ENCODE results near the gene PRDM15. TPM values are rescaled to one million over a fixed set of nuclear protein-coding genes. Genes with fewer than 3 reads are reported as not detected.
A peak's percentile ranks its signal among the peaks of the same experiment; 100 is the strongest.

PRDM15 gene
- total RNA-seq: 10 to 100 TPM in 2 of 4 donors, 1 to 10 TPM in 2; 6.4 to 88.4 (median 21.1) TPM

GRCh38 chr21:41879190-41879998 is at the start of gene PRDM15:
Gene PRDM15, minus strand, starts transcription at chr21:41879344. Its CDS starts 18,981 bp downstream, at chr21:41860363.
- H3K27ac ChIP-seq: peak within 1 kb of the TSS; percentile 78 to 84 (median 84)
- intact Hi-C loops (cut with DNase I; ENCODE audit: low total_unique reads): no loop called here
- WGBS, 2 donors (ENCODE audit: low coverage in 1 of 2): 5% methylated on average over 36 of the region's 89 CpGs; no CpG with 5 or more reads in 1 of the 2 donors
- no peaks in the 10 kb centered on the region for H3K36me3 ChIP-seq
- TF ChIP-seq, protein P1, sequence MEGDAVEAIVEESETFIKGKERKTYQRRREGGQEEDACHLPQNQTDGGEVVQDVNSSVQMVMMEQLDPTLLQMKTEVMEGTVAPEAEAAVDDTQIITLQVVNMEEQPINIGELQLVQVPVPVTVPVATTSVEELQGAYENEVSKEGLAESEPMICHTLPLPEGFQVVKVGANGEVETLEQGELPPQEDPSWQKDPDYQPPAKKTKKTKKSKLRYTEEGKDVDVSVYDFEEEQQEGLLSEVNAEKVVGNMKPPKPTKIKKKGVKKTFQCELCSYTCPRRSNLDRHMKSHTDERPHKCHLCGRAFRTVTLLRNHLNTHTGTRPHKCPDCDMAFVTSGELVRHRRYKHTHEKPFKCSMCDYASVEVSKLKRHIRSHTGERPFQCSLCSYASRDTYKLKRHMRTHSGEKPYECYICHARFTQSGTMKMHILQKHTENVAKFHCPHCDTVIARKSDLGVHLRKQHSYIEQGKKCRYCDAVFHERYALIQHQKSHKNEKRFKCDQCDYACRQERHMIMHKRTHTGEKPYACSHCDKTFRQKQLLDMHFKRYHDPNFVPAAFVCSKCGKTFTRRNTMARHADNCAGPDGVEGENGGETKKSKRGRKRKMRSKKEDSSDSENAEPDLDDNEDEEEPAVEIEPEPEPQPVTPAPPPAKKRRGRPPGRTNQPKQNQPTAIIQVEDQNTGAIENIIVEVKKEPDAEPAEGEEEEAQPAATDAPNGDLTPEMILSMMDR (IDR thresholded peaks at IDR 0.05): no peak
- TF ChIP-seq EP300 (IDR thresholded peaks at IDR 0.05; ENCODE audit: low read depth) (no peak), POLR2A (IDR thresholded peaks at IDR 0.05) (no peak), POLR2AphosphoS5 (IDR thresholded peaks at IDR 0.05) (no peak)
- peaks cover 4 to 18% (median 12%) of the 10 kb centered on the region in 4 donors for H3K4me1 ChIP-seq
- peak within 1 kb of the TSS; percentile 57 to 79 (median 66) for H3K4me3 ChIP-seq
- no peaks in the 10 kb centered on the region for H3K9me3 ChIP-seq
- peak; percentile 87 for DNase-seq
- in situ Hi-C loops (cut with MboI; ENCODE audit: low pct_ligation_motif_present in 1 of 4, low pct_unique_long_range_greater_than_20kb in 1 of 4, low sequenced_read_pairs in 3 of 4): no loop called here
- no peaks in the 10 kb centered on the region for H3K27me3 ChIP-seq

DNA sequence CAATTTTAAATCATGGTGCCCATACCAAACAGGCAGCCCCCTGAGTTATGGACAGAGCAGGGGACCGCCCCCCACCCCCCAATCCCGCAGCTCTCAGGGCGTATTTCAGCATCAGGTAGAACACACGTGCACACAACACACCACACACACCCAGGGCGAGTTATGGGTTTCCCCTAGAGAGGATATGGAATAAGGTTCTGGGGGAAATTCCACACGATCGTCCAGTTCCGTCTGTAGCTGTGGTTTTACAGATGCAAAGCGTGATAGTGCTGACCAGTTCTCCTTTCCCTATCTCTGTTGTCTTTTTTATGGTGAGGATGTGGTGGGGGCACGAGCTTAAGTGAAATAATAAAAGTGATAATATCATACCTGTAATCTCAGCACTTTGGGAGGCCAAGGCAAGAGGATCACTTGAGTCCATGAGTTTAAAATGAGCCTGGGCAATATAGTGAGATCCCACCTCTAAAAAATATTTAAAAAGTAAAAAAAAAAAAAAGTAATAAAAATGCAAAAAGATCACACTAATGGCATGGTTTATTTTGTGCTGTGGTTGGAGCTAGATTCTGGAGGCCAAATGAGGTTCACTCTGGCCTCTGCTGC is 49.6 kb upstream of the PRDM15 start:
- H3K36me3 ChIP-seq: no peaks in the 10 kb centered on the region
- TF ChIP-seq POLR2A (IDR thresholded peaks at IDR 0.05): no peak
- TF ChIP-seq, protein P1 (IDR thresholded peaks at IDR 0.05): no peak
- TF ChIP-seq POLR2AphosphoS5 (IDR thresholded peaks at IDR 0.05): no peak
- TF ChIP-seq EP300 (IDR thresholded peaks at IDR 0.05; ENCODE audit: low read depth): no peak
- H3K4me1 ChIP-seq: peaks cover 7 to 50% (median 34%) of the 10 kb centered on the region in 4 donors
- no peak overlapping the region for H3K4me3 ChIP-seq
- H3K27me3 ChIP-seq: no peaks in the 10 kb centered on the region
- in situ Hi-C loops (cut with MboI; ENCODE audit: low pct_ligation_motif_present in 1 of 4, low pct_unique_long_range_greater_than_20kb in 1 of 4, low sequenced_read_pairs in 3 of 4) (loop anchor here in 1 of 4 donors (25.0 kb wide), 1 partner anchor 184 kb away; no protein-coding TSS in a partner anchor), intact Hi-C loops (cut with DNase I; ENCODE audit: low total_unique reads) (no loop called here)
- H3K9me3 ChIP-seq: no peaks in the 10 kb centered on the region
- 71 to 74% methylated on average over 7 to 10 of the region's 10 CpGs for WGBS, 2 donors (ENCODE audit: low coverage in 1 of 2)
- DNase-seq: no peak
- H3K27ac ChIP-seq: peak overlapping the region in 3 of 4 donors; percentile 83 to 86 (median 85)

DNA sequence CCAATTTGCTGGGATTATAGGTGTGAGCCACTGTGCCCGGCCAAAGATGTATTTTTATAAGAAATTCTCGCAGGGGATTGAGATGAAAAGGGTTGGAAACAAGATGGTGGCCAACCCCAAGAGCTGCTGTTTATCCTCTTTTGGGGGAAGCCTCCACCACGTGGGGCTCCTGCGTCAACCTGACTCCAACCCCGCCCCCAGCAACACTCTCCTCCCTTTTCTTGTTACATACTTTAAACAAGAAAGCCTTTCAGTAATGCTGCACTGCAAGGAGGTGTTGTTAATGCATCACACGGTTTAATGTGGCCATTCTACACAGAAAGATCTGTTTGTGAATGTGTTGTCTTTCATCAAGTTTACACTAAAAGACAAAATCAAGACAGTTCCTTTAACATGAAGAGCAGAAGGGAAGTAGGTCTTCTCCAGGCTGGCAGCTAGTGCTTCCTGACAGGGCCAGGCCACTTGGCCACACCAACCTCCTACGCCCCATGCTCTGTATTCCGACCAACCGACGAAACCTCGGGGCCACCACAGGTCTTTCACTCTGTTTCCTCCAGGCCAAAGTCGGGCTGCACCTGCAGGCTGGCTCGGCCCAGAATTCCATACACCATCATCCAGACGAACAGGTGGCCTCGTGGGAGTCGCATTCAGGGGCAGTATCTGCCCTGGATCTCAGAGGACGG is 48.7 kb upstream of the PRDM15 start:
- Histone ChIP-seq H3K27me3 (no peaks in the 10 kb centered on the region), H3K27ac (peak overlapping the region; percentile 83 to 90 (median 86)), H3K9me3 (no peaks in the 10 kb centered on the region), H3K4me3 (no peak overlapping the region), H3K4me1 (peaks cover 7 to 48% (median 31%) of the 10 kb centered on the region in 4 donors), H3K36me3 (no peaks in the 10 kb centered on the region)
- 80 to 85% methylated on average over 1 to 17 of the region's 17 CpGs for WGBS, 2 donors (ENCODE audit: low coverage in 1 of 2)
- no peak for TF ChIP-seq POLR2AphosphoS5 (IDR thresholded peaks at IDR 0.05)
- TF ChIP-seq, protein P1 (IDR thresholded peaks at IDR 0.05): no peak
- no peak for TF ChIP-seq EP300 (IDR thresholded peaks at IDR 0.05; ENCODE audit: low read depth)
- no peak for TF ChIP-seq POLR2A (IDR thresholded peaks at IDR 0.05)
- intact Hi-C loops (cut with DNase I; ENCODE audit: low total_unique reads): no loop called here
- in situ Hi-C loops (cut with MboI; ENCODE audit: low pct_ligation_motif_present in 1 of 4, low pct_unique_long_range_greater_than_20kb in 1 of 4, low sequenced_read_pairs in 3 of 4): loop anchor here in 1 of 4 donors (25.0 kb wide), 1 partner anchor 184 kb away; no protein-coding TSS in a partner anchor
- DNase-seq: no peak

GRCh38 chr21:41926807-41927171 is 47.6 kb upstream of the PRDM15 start:
- intact Hi-C loops (cut with DNase I; ENCODE audit: low total_unique reads): no loop called here
- in situ Hi-C loops (cut with MboI; ENCODE audit: low pct_ligation_motif_present in 1 of 4, low pct_unique_long_range_greater_than_20kb in 1 of 4, low sequenced_read_pairs in 3 of 4): loop anchor here in 1 of 4 donors (25.0 kb wide), 1 partner anchor 186 kb away; no protein-coding TSS in a partner anchor

More at GRCh38 chr21:41926807-41927171, 47.6 kb upstream of the PRDM15 start:
- 15 to 18% methylated on average over 3 of the region's 3 CpGs for WGBS, 2 donors (ENCODE audit: low coverage in 1 of 2)
- H3K36me3 ChIP-seq: no peaks in the 10 kb centered on the region
- TF ChIP-seq, protein P1 (IDR thresholded peaks at IDR 0.05): no peak
- TF ChIP-seq EP300 (IDR thresholded peaks at IDR 0.05; ENCODE audit: low read depth) (no peak), POLR2AphosphoS5 (IDR thresholded peaks at IDR 0.05) (no peak), POLR2A (IDR thresholded peaks at IDR 0.05) (no peak)
- H3K4me3 ChIP-seq: peak overlapping the region in 3 of 4 donors; percentile 32 to 48 (median 33)
- H3K27me3 ChIP-seq: no peaks in the 10 kb centered on the region
- DNase-seq: no peak
- H3K27ac ChIP-seq: peak overlapping the region; percentile 83 to 90 (median 86)
- peaks cover 7 to 48% (median 30%) of the 10 kb centered on the region in 4 donors for H3K4me1 ChIP-seq
- H3K9me3 ChIP-seq: no peaks in the 10 kb centered on the region

Measured in transverse colon (tissue), 4 donors.